Activated T-helper 2 cell treated with anti-CD3 and anti-CD28 coated beads, Interferon-gamma antibody, Interleukin-2, Interleukin-4, amounts not matched to agents 10 μg/mL and 5 μg/mL and 100 μg/mL, durations not matched to agents 14 hours and 24 hours and 36 hours (primary cell): ENCODE data around the gene BCAS1. TPM values are rescaled to one million over a fixed set of nuclear protein-coding genes. Genes with fewer than 3 reads are reported as not detected.
"Not testable (repeated sequence)": the region's sequence is repeated elsewhere in the genome, so short reads cannot be mapped to it uniquely, and the experiment has no call there.

ENCODE experiments used
- DNase-seq: peaks from one replicate; pipeline ENCODE4 v3.0.0; 2021; ENCODE audit warnings: low spot score
- H3K27ac Mint-ChIP-seq: one replicate; pipeline ENCODE4 v1.8.0; 2021; ENCODE audit warnings: mixed read lengths
- H3K27me3 Mint-ChIP-seq: one replicate; pipeline ENCODE4 v1.8.0; 2021; ENCODE audit warnings: low read depth, mixed read lengths
- H3K36me3 Mint-ChIP-seq: one replicate; pipeline ENCODE4 v1.8.0; 2021; ENCODE audit warnings: low read depth, mixed read lengths
- H3K4me1 Mint-ChIP-seq: one replicate; pipeline ENCODE4 v1.8.0; 2021; ENCODE audit warnings: low read depth, mixed read lengths
- H3K4me3 Mint-ChIP-seq: one replicate; pipeline ENCODE4 v1.8.0; 2021; ENCODE audit warnings: low read depth, mild to moderate bottlenecking, moderate library complexity, mixed read lengths
- H3K9me3 Mint-ChIP-seq: one replicate; pipeline ENCODE4 v1.8.0; 2021; ENCODE audit warnings: mixed read lengths
- intact Hi-C: fragments of 100-400 bp; cut with micrococcal nuclease; formaldehyde crosslinking; loops from one replicate; pipeline ENCODE4 v1.15.1; 2023
- total RNA-seq: library from RNA; stranded (reverse); gene quantifications from 2 replicates; pipeline ENCODE4 v1.2.3, GENCODE V29; 2022

Gene BCAS1
- total RNA-seq, 1 donor from 2014 or later: not detected

DNA sequence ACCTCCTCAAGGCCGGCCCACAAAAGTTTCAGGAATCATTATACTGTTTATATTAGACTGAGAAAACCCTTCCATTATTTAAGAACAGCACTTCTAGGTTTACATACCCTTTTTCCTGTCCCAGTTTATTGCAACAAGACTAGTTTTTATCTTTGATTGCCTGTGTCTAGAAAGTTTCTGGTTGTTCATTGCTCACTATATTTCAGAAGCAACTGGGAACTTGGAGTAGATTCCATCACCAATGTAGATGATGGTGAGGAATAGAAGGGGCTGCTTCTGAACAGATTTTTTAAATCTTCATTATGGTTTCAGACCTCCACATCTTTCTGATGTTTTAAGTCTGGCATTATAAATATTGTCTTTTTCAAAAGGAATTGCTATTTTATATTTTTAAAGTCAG is 93.0 kb downstream of the BCAS1 start:
- peaks cover 2% of the 10 kb centered on the region for H3K27me3 Mint-ChIP-seq
- intact Hi-C loops: no loop called here
- peaks cover 4% of the 10 kb centered on the region for H3K4me1 Mint-ChIP-seq
- H3K27ac Mint-ChIP-seq: no peak overlapping the region
- H3K9me3 Mint-ChIP-seq: peaks cover 17% of the 10 kb centered on the region
- no peak for DNase-seq
- H3K4me3 Mint-ChIP-seq: no peak overlapping the region
- H3K36me3 Mint-ChIP-seq: no peaks in the 10 kb centered on the region

GRCh38 chr20:53975761-53976160 is 94.6 kb downstream of the BCAS1 start:
- DNase-seq: no peak
- Mint-ChIP-seq H3K4me3 (no peak overlapping the region), H3K27me3 (no peaks in the 10 kb centered on the region), H3K4me1 (no peaks in the 10 kb centered on the region), H3K27ac (no peak overlapping the region), H3K9me3 (peaks cover 17% of the 10 kb centered on the region), H3K36me3 (no peaks in the 10 kb centered on the region)
- intact Hi-C loops: no loop called here

DNA sequence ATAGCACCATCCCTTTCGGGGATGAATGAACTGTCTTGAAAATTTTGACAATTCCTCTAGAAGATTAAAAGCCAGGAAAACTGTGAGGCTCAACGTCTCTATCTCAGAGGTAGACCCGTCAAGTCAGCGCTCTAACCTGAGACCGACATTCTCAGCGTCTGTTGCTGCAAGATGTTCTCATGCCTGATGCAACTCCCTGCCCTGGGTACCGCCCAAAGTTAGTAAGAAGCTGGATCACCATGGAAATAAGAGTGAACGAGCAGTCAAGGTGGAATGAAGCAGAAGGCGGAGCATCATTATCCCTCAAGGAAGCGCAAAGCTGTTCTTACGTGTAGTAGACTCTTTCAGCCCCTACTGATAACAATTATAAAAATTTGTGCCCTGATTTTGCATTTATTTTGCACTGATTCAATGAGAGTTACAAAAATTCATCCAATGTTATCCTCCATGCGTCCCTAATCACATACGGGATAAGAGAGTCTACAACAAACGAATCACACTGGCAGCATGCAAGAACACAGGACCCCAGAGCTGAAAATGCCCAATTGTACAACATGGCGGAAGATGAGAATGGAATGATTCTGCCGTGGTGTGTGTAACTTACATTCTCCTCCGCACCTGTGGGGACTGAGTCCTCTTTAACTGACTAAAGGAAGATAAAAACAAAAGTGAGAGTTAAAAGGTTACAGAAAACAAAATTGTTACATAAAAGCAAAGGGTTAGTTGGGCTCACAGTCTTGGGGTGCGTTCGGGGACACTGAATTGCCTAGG is 95.4 kb downstream of the BCAS1 start:
- Mint-ChIP-seq H3K9me3 (peaks cover 17% of the 10 kb centered on the region), H3K4me3 (no peak overlapping the region), H3K27ac (no peak overlapping the region), H3K36me3 (no peaks in the 10 kb centered on the region), H3K27me3 (no peaks in the 10 kb centered on the region), H3K4me1 (no peaks in the 10 kb centered on the region)
- no peak for DNase-seq
- intact Hi-C loops: no loop called here

GRCh38 chr20:53973882-53974281 is 96.5 kb downstream of the BCAS1 start:
- DNase-seq, H3K4me1 Mint-ChIP-seq, H3K27ac Mint-ChIP-seq, intact Hi-C loops, H3K27me3 Mint-ChIP-seq, H3K36me3 Mint-ChIP-seq, H3K4me3 Mint-ChIP-seq: not testable (repeated sequence)
- peaks cover 13% of the 10 kb centered on the region for H3K9me3 Mint-ChIP-seq

GRCh38 chr20:53972179-53972578 is 98.2 kb downstream of the BCAS1 start:
- peaks cover 2% of the 10 kb centered on the region for H3K27me3 Mint-ChIP-seq
- H3K36me3 Mint-ChIP-seq: no peaks in the 10 kb centered on the region
- no peaks in the 10 kb centered on the region for H3K4me1 Mint-ChIP-seq
- H3K9me3 Mint-ChIP-seq: peaks cover 13% of the 10 kb centered on the region
- DNase-seq: no peak
- H3K27ac Mint-ChIP-seq: no peak overlapping the region
- H3K4me3 Mint-ChIP-seq: no peak overlapping the region
- intact Hi-C loops: no loop called here

GRCh38 chr20:53971096-53971683 is 99.2 kb downstream of the BCAS1 start:
- Mint-ChIP-seq H3K36me3 (no peaks in the 10 kb centered on the region), H3K4me3 (no peak overlapping the region)

GRCh38 chr20:53970232-53970631 is 100.2 kb downstream of the BCAS1 start:
- peaks cover 9% of the 10 kb centered on the region for H3K9me3 Mint-ChIP-seq
- no peak overlapping the region for H3K4me3 Mint-ChIP-seq
- H3K4me1 Mint-ChIP-seq: no peaks in the 10 kb centered on the region
- H3K36me3 Mint-ChIP-seq: no peaks in the 10 kb centered on the region
- H3K27me3 Mint-ChIP-seq: peaks cover 2% of the 10 kb centered on the region
- DNase-seq: no peak
- intact Hi-C loops: no loop called here
- no peak overlapping the region for H3K27ac Mint-ChIP-seq

More at GRCh38 chr20:53971096-53971683, 99.2 kb downstream of the BCAS1 start:
- DNase-seq: no peak
- no peak overlapping the region for H3K27ac Mint-ChIP-seq
- no peaks in the 10 kb centered on the region for H3K4me1 Mint-ChIP-seq
- peaks cover 9% of the 10 kb centered on the region for H3K9me3 Mint-ChIP-seq
- peaks cover 2% of the 10 kb centered on the region for H3K27me3 Mint-ChIP-seq
- intact Hi-C loops: no loop called here

DNA sequence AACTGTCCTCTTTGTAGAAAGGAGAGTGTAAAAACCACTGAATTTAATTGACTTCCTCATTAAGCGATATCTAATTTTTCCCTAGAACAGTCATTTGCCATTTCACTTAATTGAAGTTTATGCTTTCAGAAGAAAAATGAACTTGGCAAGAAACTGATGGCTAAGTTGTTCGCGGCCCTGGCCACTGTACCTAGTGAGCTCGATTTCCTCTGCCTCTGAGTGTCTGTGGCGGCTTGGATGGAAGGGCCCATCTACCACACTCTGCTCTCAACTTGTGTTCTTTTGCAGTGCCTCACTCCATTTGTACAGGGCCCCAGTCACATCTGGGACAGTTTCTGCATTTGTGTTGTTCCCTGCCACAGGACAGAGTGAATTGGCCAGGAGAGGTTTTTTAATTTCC is 102.9 kb downstream of the BCAS1 start:
- intact Hi-C loops: no loop called here
- no peaks in the 10 kb centered on the region for H3K4me1 Mint-ChIP-seq
- H3K9me3 Mint-ChIP-seq: no peaks in the 10 kb centered on the region
- no peak for DNase-seq
- no peaks in the 10 kb centered on the region for H3K36me3 Mint-ChIP-seq
- no peak overlapping the region for H3K4me3 Mint-ChIP-seq
- H3K27ac Mint-ChIP-seq: no peak overlapping the region
- H3K27me3 Mint-ChIP-seq: peaks cover 13% of the 10 kb centered on the region

- Mint-ChIP-seq H3K36me3 (no peaks in the 10 kb centered on the region), H3K27me3 (peaks cover 18% of the 10 kb centered on the region), H3K4me1 (no peaks in the 10 kb centered on the region), H3K9me3 (no peaks in the 10 kb centered on the region), H3K4me3 (no peak overlapping the region), H3K27ac (no peak overlapping the region)
- intact Hi-C loops: no loop called here
- DNase-seq: no peak
Observed at GRCh38 chr20:53966774-53967398, 103.5 kb downstream of the BCAS1 start.

DNA sequence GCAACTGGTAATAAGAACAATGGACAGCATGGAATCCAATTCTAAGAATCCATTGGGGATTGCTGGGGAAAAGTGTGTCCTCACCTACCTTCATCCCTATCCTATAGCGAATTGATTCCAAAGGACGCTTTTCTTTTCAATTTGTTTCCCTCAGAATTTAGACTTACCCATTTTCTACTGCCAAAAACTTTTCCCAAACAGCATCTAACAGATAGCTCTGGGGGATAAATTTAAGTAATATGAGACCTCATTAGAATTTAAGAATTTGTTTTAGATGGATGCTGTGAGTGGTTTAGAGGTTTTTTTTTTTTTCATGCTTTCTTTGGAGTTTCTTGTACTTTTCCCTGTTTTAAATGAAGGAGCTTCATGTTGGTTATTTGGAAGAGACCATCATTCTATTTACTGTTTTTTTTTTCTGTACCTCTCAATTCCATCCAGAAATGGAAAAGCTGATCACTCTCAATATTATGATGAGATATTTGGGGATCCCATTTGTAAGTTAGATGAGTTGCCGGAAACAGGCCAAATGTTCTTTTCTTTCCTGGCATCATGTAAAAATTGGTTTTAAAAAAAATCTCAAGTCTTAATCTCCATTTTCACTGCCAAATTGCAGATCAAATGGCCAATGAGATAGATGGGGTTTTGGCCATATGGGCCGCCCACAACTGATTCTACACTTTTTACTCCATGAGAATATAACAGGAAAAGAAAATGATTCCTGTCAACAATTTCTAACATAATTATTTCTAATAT is 105.7 kb downstream of the BCAS1 start:
- intact Hi-C loops: no loop called here
- Mint-ChIP-seq H3K27me3 (peaks cover 32% of the 10 kb centered on the region), H3K27ac (no peak overlapping the region), H3K9me3 (no peaks in the 10 kb centered on the region), H3K4me3 (no peak overlapping the region), H3K4me1 (peaks cover 5% of the 10 kb centered on the region), H3K36me3 (no peaks in the 10 kb centered on the region)
- no peak for DNase-seq

- DNase-seq: no peak
- Mint-ChIP-seq H3K27me3 (peaks cover 34% of the 10 kb centered on the region), H3K4me1 (peaks cover 5% of the 10 kb centered on the region), H3K27ac (no peak overlapping the region), H3K9me3 (no peaks in the 10 kb centered on the region), H3K4me3 (no peak overlapping the region), H3K36me3 (no peaks in the 10 kb centered on the region)
- intact Hi-C loops: no loop called here
Observed at GRCh38 chr20:53964067-53964466, 106.3 kb downstream of the BCAS1 start.

DNA sequence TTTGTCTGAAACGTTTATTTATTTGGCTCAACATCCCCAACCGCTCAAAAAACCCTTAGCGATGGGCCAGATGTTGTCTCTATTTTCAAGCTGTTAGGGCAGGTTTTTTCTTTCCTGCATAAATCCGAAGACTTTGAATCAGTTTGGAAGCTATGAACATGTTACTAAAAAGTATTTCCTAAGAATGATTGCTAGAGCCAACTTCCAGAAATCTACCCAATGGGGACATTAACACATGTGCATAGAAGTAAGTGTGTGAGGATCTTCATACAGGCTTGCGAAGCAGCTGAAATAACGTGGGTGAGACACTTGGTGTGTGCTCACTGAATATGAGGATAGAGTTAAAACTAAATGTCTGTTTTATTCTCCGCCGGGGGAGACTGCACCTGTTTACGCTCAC is 106.8 kb downstream of the BCAS1 start:
- no peak for DNase-seq
- Mint-ChIP-seq H3K36me3 (no peaks in the 10 kb centered on the region), H3K9me3 (no peaks in the 10 kb centered on the region), H3K27ac (no peak overlapping the region), H3K4me3 (no peak overlapping the region), H3K4me1 (peaks cover 5% of the 10 kb centered on the region), H3K27me3 (peaks cover 34% of the 10 kb centered on the region)
- intact Hi-C loops: no loop called here

DNA sequence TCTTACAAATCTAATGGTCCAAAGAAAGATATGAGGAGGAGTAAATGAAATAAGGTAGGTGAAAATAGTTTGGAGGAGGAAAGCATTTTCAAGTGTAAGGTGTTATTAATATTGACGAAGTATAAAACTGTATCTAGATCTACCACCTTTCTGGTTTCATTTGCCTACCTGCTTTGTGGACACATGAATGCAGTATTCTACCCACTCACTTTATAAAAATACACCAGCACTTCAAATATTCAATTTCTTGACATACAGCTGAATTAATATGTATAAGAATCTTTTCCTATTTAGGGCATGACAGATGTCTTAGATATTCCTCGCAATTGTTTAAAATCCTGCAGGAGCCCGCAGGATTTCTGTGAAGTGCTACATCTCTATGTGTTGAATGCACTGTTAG is 108.0 kb downstream of the BCAS1 start:
- H3K36me3 Mint-ChIP-seq: no peaks in the 10 kb centered on the region
- H3K4me1 Mint-ChIP-seq: peaks cover 5% of the 10 kb centered on the region
- no peak for DNase-seq
- no peak overlapping the region for H3K27ac Mint-ChIP-seq
- H3K27me3 Mint-ChIP-seq: peaks cover 37% of the 10 kb centered on the region
- intact Hi-C loops: no loop called here
- H3K4me3 Mint-ChIP-seq: no peak overlapping the region
- no peaks in the 10 kb centered on the region for H3K9me3 Mint-ChIP-seq
